HEK293 (cell line): ENCODE results near the gene GRIA1.

Source experiments
- CTCF ChIA-PET: fragments of 350-600 bp; formaldehyde crosslinking; extraction: SDS; loops from one replicate; lab custom pipeline; 2021; ENCODE audit warnings: antibody characterized with exemption; lab: Yijun Ruan, JAX
- POLR2A ChIA-PET: fragments of 300-600 bp; formaldehyde crosslinking; extraction: SDS; loops from one replicate; lab custom pipeline; 2020; ENCODE audit warnings: antibody characterized with exemption, inconsistent platforms; lab: Yijun Ruan, JAX
- H3K27ac ChIP-seq: fragments of 200-500 bp; sonication (Bioruptor generic); 2 replicates; pipeline ENCODE4 v1.5.1; 2014; ENCODE audit warnings: low read depth, low read length, control low read depth, inconsistent platforms; ENCODE audit errors: extremely low read depth
- H3K36me3 ChIP-seq, 2 experiments: fragments of 200-500 bp in 1 of 2; sonication (Bioruptor generic) in 1 of 2; 1 replicate in 1 of 2; 2 replicates in 1 of 2; pipeline ENCODE4 v1.5.1; 2014 to 2017; ENCODE audit warnings: inconsistent platforms in 2 of 2, low read length in 2 of 2; ENCODE audit not compliant: control insufficient read depth in 2 of 2, insufficient read depth in 1 of 2
- H3K4me1 ChIP-seq: fragments of 200-500 bp; sonication (Bioruptor generic); 2 replicates; pipeline ENCODE4 v1.5.1; 2014; ENCODE audit warnings: mild to moderate bottlenecking, low read length, inconsistent platforms; ENCODE audit not compliant: control insufficient read depth, insufficient read depth
- H3K4me3 ChIP-seq: 2 replicates; pipeline ENCODE4 v1.5.1; 2011; ENCODE audit warnings: low read depth, mild to moderate bottlenecking, control low read depth, low read length, moderate library complexity
- H3K9me3 ChIP-seq: fragments of 200-500 bp; sonication (Bioruptor generic); 2 replicates; pipeline ENCODE4 v1.5.1; 2014; ENCODE audit warnings: low read depth, low read length, inconsistent platforms; ENCODE audit not compliant: control insufficient read depth, insufficient read depth
- GLI4 ChIP-seq: fragments of 450-650 bp; formaldehyde crosslinking; IDR thresholded peaks from 2 replicates; pipeline ENCODE4 v1.5.1; 2016; ENCODE audit warnings: missing biosample characterization, missing genetic modification characterization
- GLIS2 ChIP-seq: fragments of 450-650 bp; formaldehyde crosslinking; IDR thresholded peaks from 2 replicates; pipeline ENCODE4 v1.5.1; 2016; ENCODE audit warnings: missing biosample characterization, missing genetic modification characterization
- SETDB1 ChIP-seq: IDR thresholded peaks from one replicate; pipeline ENCODE4 v1.6.1; 2017; ENCODE audit warnings: mild to moderate bottlenecking, low read length, moderate library complexity, mixed read lengths; ENCODE audit not compliant: insufficient read length
- TCF7L2 ChIP-seq: IDR thresholded peaks from 2 replicates; pipeline ENCODE4 v1.6.1; 2011; ENCODE audit warnings: low read depth, mild to moderate bottlenecking, inconsistent platforms, low read length, moderate library complexity, borderline replicate concordance
- TRIM28 ChIP-seq: IDR thresholded peaks from 2 replicates; pipeline ENCODE4 v1.6.1; 2011; ENCODE audit warnings: low read length, control low read depth, borderline replicate concordance
- ZEB2 ChIP-seq: fragments of 450-650 bp; formaldehyde crosslinking; IDR thresholded peaks from 2 replicates; pipeline ENCODE4 v1.5.1; 2016; ENCODE audit warnings: missing biosample characterization, missing genetic modification characterization
- ZNF121 ChIP-seq: fragments of 450-650 bp; formaldehyde crosslinking; IDR thresholded peaks from 2 replicates; pipeline ENCODE4 v1.5.1; 2016; ENCODE audit warnings: missing biosample characterization, missing genetic modification characterization
- ZNF274 ChIP-seq, 2 experiments: fragments of 200-500 bp in 1 of 2; fragments of 450-650 bp in 1 of 2; sonication (Bioruptor generic) in 1 of 2; formaldehyde crosslinking in 1 of 2; IDR thresholded peaks; 2 replicates each; pipeline versions ENCODE4 v1.5.1 to v1.6.1; 2014 to 2016; ENCODE audit warnings: borderline replicate concordance in 1 of 2, inconsistent platforms in 1 of 2, low read length in 1 of 2, missing biosample characterization in 1 of 2, missing genetic modification characterization in 1 of 2
- ZNF394 ChIP-seq: fragments of 450-650 bp; formaldehyde crosslinking; IDR thresholded peaks from 2 replicates; pipeline ENCODE4 v1.5.1; 2016; ENCODE audit warnings: missing biosample characterization, missing genetic modification characterization, mild to moderate bottlenecking, moderate library complexity, borderline replicate concordance
- ZNF501 ChIP-seq: fragments of 450-650 bp; formaldehyde crosslinking; IDR thresholded peaks from 2 replicates; pipeline ENCODE4 v1.5.1; 2016; ENCODE audit warnings: missing biosample characterization, missing genetic modification characterization
- ZNF530 ChIP-seq: fragments of 450-650 bp; formaldehyde crosslinking; IDR thresholded peaks from 2 replicates; pipeline ENCODE4 v1.5.1; 2016; ENCODE audit warnings: low read depth, missing biosample characterization, missing genetic modification characterization
- ZNF548 ChIP-seq: fragments of 450-650 bp; formaldehyde crosslinking; IDR thresholded peaks from 2 replicates; pipeline ENCODE4 v1.5.1; 2016; ENCODE audit warnings: missing biosample characterization, missing genetic modification characterization
- ZNF560 ChIP-seq: fragments of 450-650 bp; formaldehyde crosslinking; IDR thresholded peaks from 2 replicates; pipeline ENCODE4 v1.5.1; 2017; ENCODE audit warnings: missing biosample characterization, missing genetic modification characterization, borderline replicate concordance
- ZNF561 ChIP-seq: fragments of 450-650 bp; IDR thresholded peaks from 2 replicates; pipeline ENCODE4 v1.5.1; 2018; ENCODE audit warnings: missing biosample characterization, missing genetic modification characterization, borderline replicate concordance
- ZNF624 ChIP-seq: fragments of 450-650 bp; formaldehyde crosslinking; IDR thresholded peaks from 2 replicates; pipeline ENCODE4 v1.5.1; 2017; ENCODE audit warnings: missing biosample characterization, missing genetic modification characterization
- ZNF670 ChIP-seq: fragments of 450-650 bp; formaldehyde crosslinking; IDR thresholded peaks from 2 replicates; pipeline ENCODE4 v1.5.1; 2016; ENCODE audit warnings: missing biosample characterization, missing genetic modification characterization, low read depth
- ZNF768 ChIP-seq: fragments of 450-650 bp; formaldehyde crosslinking; IDR thresholded peaks from 2 replicates; pipeline ENCODE4 v1.5.1; 2018; ENCODE audit warnings: missing biosample characterization, mild to moderate bottlenecking, missing genetic modification characterization
- ZSCAN23 ChIP-seq: fragments of 450-650 bp; formaldehyde crosslinking; IDR thresholded peaks from 2 replicates; pipeline ENCODE4 v1.5.1; 2016; ENCODE audit warnings: missing biosample characterization, missing genetic modification characterization
- ZSCAN30 ChIP-seq: fragments of 450-650 bp; IDR thresholded peaks from 2 replicates; pipeline ENCODE4 v1.5.1; 2018; ENCODE audit warnings: missing biosample characterization, mild to moderate bottlenecking, missing genetic modification characterization, moderate library complexity
- TF ChIP-seq, protein P1 (sequence below): fragments of 450-650 bp; formaldehyde crosslinking; IDR thresholded peaks from 2 replicates; pipeline ENCODE4 v1.5.1; 2016; ENCODE audit warnings: missing biosample characterization, missing genetic modification characterization
- TF ChIP-seq, protein P2 (sequence below): fragments of 450-650 bp; formaldehyde crosslinking; IDR thresholded peaks from 2 replicates; pipeline ENCODE4 v1.5.1; 2017; ENCODE audit warnings: missing biosample characterization, missing genetic modification characterization
- TF ChIP-seq, protein P3 (sequence below): fragments of 450-650 bp; formaldehyde crosslinking; IDR thresholded peaks from 2 replicates; pipeline ENCODE4 v1.5.1; 2016; ENCODE audit warnings: missing biosample characterization, missing genetic modification characterization
- TF ChIP-seq, protein P4 (sequence below): fragments of 450-650 bp; formaldehyde crosslinking; IDR thresholded peaks from 2 replicates; pipeline ENCODE4 v1.5.1; 2016; ENCODE audit warnings: missing biosample characterization, missing genetic modification characterization
- TF ChIP-seq, protein P5 (sequence below): fragments of 450-650 bp; formaldehyde crosslinking; IDR thresholded peaks from 2 replicates; pipeline ENCODE4 v1.5.1; 2016; ENCODE audit warnings: missing biosample characterization, missing genetic modification characterization
- TF ChIP-seq, protein P6 (sequence below): fragments of 450-650 bp; formaldehyde crosslinking; IDR thresholded peaks from 2 replicates; pipeline ENCODE4 v1.5.1; 2017; ENCODE audit warnings: missing biosample characterization, missing genetic modification characterization

GRIA1 gene

DNA sequence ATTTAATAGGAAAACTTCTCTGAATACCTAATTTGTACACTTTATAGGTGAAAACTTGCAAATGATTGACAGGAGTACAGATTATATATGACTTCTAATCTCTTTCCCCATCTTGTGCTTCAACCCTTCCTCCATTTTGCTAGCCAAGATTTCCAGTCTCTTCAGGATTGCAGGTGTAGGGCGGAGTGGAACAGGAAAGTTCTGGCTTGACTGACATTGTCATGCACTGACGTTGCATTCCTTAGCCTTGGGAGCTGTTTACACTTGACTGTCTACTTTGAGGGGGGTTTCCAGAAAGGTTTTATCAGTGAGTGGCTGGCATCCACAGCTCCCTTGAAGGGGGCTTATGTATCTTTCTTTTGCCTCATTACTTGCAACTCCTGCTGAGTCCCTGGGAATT, 34.1 kb upstream of the GRIA1 start (continued):
- TF ChIP-seq ZNF274 (IDR thresholded peaks at IDR 0.05; ENCODE audit: low read length) (no peak), ZNF274 (tag by site-specific recombination; IDR thresholded peaks at IDR 0.05; ENCODE audit: borderline replicate concordance) (no peak), TCF7L2 (no peak), ZNF530 (tag by site-specific recombination) (no peak)
- TF ChIP-seq, protein P1, sequence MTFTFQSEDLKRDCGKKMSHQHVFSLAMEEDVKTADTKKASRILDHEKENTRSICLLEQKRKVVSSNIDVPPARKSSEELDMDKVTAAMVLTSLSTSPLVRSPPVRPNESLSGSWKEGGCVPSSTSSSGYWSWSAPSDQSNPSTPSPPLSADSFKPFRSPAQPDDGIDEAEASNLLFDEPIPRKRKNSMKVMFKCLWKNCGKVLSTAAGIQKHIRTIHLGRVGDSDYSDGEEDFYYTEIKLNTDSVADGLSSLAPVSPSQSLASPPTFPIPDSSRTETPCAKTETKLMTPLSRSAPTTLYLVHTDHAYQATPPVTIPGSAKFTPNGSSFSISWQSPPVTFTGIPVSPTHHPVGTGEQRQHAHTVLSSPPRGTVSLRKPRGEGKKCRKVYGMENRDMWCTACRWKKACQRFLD (tag by site-specific recombination): no peak

DNA sequence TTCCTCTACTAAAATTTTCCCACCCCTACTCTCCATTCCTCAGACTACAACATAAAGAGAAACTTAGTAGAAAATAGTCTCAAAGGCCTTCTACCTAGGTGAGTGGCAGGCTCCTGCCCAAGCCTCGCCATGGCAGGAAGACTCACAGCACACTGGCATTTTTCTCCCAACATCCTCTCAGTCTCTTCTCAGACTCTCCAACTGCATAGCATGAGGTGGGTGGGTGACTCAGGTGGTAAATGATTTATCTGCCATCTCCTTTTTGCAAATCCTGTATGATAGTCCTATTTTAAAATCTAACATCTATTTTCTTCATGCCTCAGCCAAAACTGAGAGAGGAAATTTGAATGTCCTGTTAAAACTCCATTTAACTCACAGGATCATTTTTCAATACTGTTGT, 33.5 kb upstream of the GRIA1 start:
- POLR2A ChIA-PET: no interaction called here
- no peaks in the 10 kb centered on the region for H3K4me1 ChIP-seq
- CTCF ChIA-PET: no interaction called here
- H3K9me3 ChIP-seq: no peaks in the 10 kb centered on the region
- H3K36me3 ChIP-seq: no peaks in the 10 kb centered on the region
- no peak overlapping the region for H3K4me3 ChIP-seq
- TF ChIP-seq ZSCAN23 (tag by site-specific recombination): no peak
- TF ChIP-seq ZNF561 (tag by site-specific recombination): no peak
- TF ChIP-seq, protein P2, sequence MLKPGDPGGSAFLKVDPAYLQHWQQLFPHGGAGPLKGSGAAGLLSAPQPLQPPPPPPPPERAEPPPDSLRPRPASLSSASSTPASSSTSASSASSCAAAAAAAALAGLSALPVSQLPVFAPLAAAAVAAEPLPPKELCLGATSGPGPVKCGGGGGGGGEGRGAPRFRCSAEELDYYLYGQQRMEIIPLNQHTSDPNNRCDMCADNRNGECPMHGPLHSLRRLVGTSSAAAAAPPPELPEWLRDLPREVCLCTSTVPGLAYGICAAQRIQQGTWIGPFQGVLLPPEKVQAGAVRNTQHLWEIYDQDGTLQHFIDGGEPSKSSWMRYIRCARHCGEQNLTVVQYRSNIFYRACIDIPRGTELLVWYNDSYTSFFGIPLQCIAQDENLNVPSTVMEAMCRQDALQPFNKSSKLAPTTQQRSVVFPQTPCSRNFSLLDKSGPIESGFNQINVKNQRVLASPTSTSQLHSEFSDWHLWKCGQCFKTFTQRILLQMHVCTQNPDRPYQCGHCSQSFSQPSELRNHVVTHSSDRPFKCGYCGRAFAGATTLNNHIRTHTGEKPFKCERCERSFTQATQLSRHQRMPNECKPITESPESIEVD (tag by site-specific recombination): no peak
- TF ChIP-seq ZNF624 (tag by site-specific recombination): no peak
- no peak for TF ChIP-seq ZNF501
- TF ChIP-seq ZNF394: no peak
- TF ChIP-seq, protein P3, sequence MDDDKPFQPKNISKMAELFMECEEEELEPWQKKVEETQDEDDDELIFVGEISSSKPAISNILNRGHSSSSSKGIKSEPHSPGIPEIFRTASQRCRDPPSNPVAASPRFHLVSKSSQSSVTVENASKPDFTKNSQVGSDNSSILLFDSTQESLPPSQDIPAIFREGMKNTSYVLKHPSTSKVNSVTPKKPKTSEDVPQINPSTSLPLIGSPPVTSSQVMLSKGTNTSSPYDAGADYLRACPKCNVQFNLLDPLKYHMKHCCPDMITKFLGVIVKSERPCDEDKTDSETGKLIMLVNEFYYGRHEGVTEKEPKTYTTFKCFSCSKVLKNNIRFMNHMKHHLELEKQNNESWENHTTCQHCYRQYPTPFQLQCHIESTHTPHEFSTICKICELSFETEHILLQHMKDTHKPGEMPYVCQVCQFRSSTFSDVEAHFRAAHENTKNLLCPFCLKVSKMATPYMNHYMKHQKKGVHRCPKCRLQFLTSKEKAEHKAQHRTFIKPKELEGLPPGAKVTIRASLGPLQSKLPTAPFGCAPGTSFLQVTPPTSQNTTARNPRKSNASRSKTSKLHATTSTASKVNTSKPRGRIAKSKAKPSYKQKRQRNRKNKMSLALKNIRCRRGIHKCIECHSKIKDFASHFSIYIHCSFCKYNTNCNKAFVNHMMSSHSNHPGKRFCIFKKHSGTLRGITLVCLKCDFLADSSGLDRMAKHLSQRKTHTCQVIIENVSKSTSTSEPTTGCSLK: no peak
- no peak for TF ChIP-seq TRIM28
- TF ChIP-seq SETDB1: no peak
- TF ChIP-seq ZNF121 (tag by site-specific recombination): no peak
- no peak for TF ChIP-seq ZNF548 (tag by site-specific recombination)
- no peak for TF ChIP-seq GLIS2 (tag by site-specific recombination)
- TF ChIP-seq ZNF560: no peak
- no peak for TF ChIP-seq ZSCAN30 (tag by site-specific recombination)
- TF ChIP-seq, protein P4, sequence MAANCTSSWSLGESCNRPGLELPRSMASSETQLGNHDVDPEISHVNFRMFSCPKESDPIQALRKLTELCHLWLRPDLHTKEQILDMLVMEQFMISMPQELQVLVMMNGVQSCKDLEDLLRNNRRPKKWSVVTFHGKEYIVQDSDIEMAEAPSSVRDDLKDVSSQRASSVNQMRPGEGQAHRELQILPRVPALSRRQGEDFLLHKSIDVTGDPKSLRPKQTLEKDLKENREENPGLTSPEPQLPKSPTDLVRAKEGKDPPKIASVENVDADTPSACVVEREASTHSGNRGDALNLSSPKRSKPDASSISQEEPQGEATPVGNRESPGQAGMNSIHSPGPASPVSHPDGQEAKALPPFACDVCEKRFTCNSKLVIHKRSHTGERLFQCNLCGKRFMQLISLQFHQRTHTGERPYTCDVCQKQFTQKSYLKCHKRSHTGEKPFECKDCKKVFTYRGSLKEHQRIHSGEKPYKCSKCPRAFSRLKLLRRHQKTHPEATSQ (tag by site-specific recombination): no peak
- no peak overlapping the region for H3K27ac ChIP-seq

DNA sequence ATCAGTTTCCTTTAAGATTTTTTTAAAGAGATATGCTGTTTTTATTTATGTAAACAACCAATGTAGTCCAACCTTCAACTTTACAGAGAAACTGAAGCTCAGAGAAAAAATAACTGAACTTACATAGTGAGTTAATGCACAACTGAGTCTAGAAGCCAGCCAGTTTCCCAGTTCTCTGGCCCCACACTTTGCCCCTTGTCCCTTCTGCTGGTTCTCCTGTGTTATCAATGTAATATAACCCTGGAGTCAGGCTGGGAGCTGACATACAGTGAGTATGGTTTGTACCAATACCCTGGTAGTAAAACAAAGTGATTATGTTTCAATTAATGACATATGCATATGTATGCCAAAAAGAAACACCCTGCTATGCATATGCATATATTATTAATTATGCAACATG, 32.2 kb upstream of the GRIA1 start:
- Histone ChIP-seq H3K4me3 (no peak overlapping the region), H3K36me3 (no peaks in the 10 kb centered on the region), H3K4me1 (no peaks in the 10 kb centered on the region), H3K27ac (no peak overlapping the region), H3K9me3 (no peaks in the 10 kb centered on the region)
- ChIA-PET CTCF (no interaction called here), POLR2A (no interaction called here)
- TF ChIP-seq, protein P5, sequence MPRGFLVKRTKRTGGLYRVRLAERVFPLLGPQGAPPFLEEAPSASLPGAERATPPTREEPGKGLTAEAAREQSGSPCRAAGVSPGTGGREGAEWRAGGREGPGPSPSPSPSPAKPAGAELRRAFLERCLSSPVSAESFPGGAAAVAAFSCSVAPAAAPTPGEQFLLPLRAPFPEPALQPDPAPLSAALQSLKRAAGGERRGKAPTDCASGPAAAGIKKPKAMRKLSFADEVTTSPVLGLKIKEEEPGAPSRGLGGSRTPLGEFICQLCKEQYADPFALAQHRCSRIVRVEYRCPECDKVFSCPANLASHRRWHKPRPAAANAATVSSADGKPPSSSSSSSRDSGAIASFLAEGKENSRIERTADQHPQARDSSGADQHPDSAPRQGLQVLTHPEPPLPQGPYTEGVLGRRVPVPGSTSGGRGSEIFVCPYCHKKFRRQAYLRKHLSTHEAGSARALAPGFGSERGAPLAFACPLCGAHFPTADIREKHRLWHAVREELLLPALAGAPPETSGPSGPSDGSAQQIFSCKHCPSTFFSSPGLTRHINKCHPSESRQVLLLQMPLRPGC (tag by site-specific recombination): no peak
- TF ChIP-seq ZNF670 (tag by site-specific recombination): no peak
- TF ChIP-seq ZEB2: no peak
- no peak for TF ChIP-seq GLI4 (tag by site-specific recombination)
- TF ChIP-seq, protein P6, sequence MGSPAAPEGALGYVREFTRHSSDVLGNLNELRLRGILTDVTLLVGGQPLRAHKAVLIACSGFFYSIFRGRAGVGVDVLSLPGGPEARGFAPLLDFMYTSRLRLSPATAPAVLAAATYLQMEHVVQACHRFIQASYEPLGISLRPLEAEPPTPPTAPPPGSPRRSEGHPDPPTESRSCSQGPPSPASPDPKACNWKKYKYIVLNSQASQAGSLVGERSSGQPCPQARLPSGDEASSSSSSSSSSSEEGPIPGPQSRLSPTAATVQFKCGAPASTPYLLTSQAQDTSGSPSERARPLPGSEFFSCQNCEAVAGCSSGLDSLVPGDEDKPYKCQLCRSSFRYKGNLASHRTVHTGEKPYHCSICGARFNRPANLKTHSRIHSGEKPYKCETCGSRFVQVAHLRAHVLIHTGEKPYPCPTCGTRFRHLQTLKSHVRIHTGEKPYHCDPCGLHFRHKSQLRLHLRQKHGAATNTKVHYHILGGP (tag by site-specific recombination): no peak
- no peak for TF ChIP-seq ZNF768 (tag by site-specific recombination)
- no peak for TF ChIP-seq ZSCAN30 (tag by site-specific recombination)
